Left lung (tissue), 10 donors: Measurements from ENCODE around the gene WTIP. TPM values are rescaled to one million over a fixed set of nuclear protein-coding genes. Genes with fewer than 3 reads are reported as not detected.
"Not testable (repeated sequence)": the region's sequence is repeated elsewhere in the genome, so short reads cannot be mapped to it uniquely, and the experiment has no call there.

Experiments
- ATAC-seq: fragments of 200-7000 bp; cut with Tn5 transposase; one replicate; pipeline ENCODE4 v1.9.1; 2020; ENCODE audit warnings: moderate library complexity
- DNase-seq, 4 donors: peaks; one replicate each; pipeline ENCODE4 v3.0.0-alpha.2; 2013 to 2020
- H3K27ac ChIP-seq, 2 donors: fragments of 200-600 bp; sonication (generic) in 1 of 2; one replicate each; pipeline versions ENCODE4 v1.5.0 to v1.8.0; 2020 to 2021
- H3K27me3 ChIP-seq, 2 donors: fragments of 200-600 bp; sonication (generic) in 1 of 2; one replicate each; pipeline versions ENCODE4 v1.5.0 to v1.8.0; 2020 to 2021
- H3K36me3 ChIP-seq, 2 donors: fragments of 200-600 bp; sonication (generic) in 1 of 2; one replicate each; pipeline versions ENCODE4 v1.5.0 to v1.8.0; 2020 to 2021
- H3K4me1 ChIP-seq, 2 donors: fragments of 200-600 bp; one replicate each; pipeline ENCODE4 v1.8.0; 2021
- H3K4me3 ChIP-seq, 2 donors: fragments of 200-600 bp; sonication (generic) in 1 of 2; one replicate each; pipeline versions ENCODE4 v1.5.0 to v1.8.0; 2020 to 2021; ENCODE audit warnings: mild to moderate bottlenecking in 1 of 2
- H3K9me3 ChIP-seq, 2 donors: fragments of 200-600 bp; sonication (generic) in 1 of 2; one replicate each; pipeline versions ENCODE4 v1.5.0 to v1.8.0; 2020 to 2021
- CTCF ChIP-seq, 2 donors: fragments of 200-600 bp; sonication (generic) in 1 of 2; IDR thresholded peaks; one replicate each; pipeline versions ENCODE4 v1.5.0 to v1.8.0; 2021; ENCODE audit warnings: antibody characterized with exemption in 2 of 2
- intact Hi-C, 2 donors: fragments of 100-400 bp; cut with DNase I; formaldehyde crosslinking; loops; one replicate each; pipeline versions ENCODE4 v1.11.2 to v1.14.2; 2022
- polyA plus RNA-seq, 6 donors: library from polyadenylated mRNA; unstranded; fragments of 120-200 nt; gene quantifications; one replicate each; pipeline ENCODE4 v1.2.1, GENCODE V29; 2013; ENCODE audit not compliant: insufficient read length in 6 of 6
- total RNA-seq, 2 donors: library from RNA; stranded (reverse); fragmentation: NEBNext Ultra II Directional; extraction: Animal tissue kit (Norgen Biotek cat#: 25700); gene quantifications; one replicate each; pipeline ENCODE4 v1.2.1, GENCODE V29; 2021
- donor health status: DM: no; HTN: yes; CAD: no.
- donor health status: DM: no; HTN: no; CAD: no.

Gene WTIP
- total and polyA plus RNA-seq, 8 donors: 19.1 to 39.3 (median 26.1) TPM

- Histone ChIP-seq H3K27ac (peak overlapping the region; percentile 53 to 57), H3K27me3 (peaks cover 0 to 4% of the 10 kb centered on the region in 2 donors), H3K4me1 (peaks cover 0 to 22% of the 10 kb centered on the region in 2 donors), H3K9me3 (no peaks in the 10 kb centered on the region), H3K36me3 (peaks cover 0 to 43% of the 10 kb centered on the region in 2 donors), H3K4me3 (no peak overlapping the region)
- no peak for DNase-seq
- ATAC-seq: no peak
- no peak for TF ChIP-seq CTCF (IDR thresholded peaks at IDR 0.05)
- intact Hi-C loops: no loop called here
Measured at GRCh38 chr19:34474233-34474989, 7.1 kb upstream of the WTIP start.

DNA sequence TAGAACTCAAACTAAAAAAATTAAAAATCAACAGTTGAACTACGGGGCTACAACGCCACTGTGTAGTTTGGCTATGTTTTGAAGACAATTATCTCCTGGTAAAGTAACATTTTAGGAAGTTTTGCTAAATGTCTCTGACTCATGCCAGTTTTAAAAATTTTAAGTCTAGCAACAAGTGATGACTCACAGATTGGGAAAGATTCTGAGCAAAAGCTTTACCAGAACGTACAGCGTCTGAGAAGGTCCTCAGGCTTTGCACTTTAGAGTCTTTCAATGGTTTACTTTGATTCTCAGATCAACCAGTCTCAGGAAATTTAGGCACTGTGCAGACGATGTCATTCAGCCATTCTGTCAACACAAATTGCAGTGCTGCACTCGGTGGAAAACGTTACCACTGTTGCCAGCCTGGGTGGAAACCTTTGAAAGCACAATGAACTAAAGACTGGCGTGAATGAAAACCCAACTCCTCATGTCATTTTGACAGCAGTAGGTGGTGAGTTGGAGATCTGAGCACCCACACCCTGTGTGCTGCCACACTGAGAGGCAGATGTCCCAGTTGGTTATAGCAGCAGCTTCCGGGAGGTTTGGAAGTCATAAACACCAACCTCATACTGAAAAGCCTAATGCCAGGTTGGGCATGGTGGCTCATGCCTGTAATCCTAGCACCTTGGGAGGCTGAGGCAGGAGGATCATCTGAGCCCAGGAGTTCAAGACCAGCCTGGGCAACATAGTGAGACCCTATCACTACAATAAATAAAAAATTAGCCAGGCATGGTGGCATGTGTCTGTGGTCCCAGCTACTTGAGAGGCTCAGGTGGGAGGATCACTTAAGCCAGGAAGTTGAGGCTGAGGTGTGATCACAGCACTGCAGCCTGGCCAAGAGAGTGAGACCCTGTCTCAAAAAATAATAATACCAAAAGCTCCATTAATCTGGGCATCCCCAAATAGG lies 6.3 kb upstream of the WTIP start:
- intact Hi-C loops: no loop called here
- H3K9me3 ChIP-seq: no peaks in the 10 kb centered on the region
- H3K27me3 ChIP-seq: peaks cover 0 to 13% of the 10 kb centered on the region in 2 donors
- peak overlapping the region; percentile 53 to 57 for H3K27ac ChIP-seq
- H3K36me3 ChIP-seq: peaks cover 0 to 35% of the 10 kb centered on the region in 2 donors
- no peak for DNase-seq
- no peak for TF ChIP-seq CTCF (IDR thresholded peaks at IDR 0.05)
- peak; percentile 71 for ATAC-seq
- H3K4me3 ChIP-seq: no peak overlapping the region
- peaks cover 0 to 22% of the 10 kb centered on the region in 2 donors for H3K4me1 ChIP-seq

- Histone ChIP-seq H3K4me1 (peaks cover 0 to 25% of the 10 kb centered on the region in 2 donors), H3K4me3 (no peak overlapping the region), H3K36me3 (peaks cover 0 to 27% of the 10 kb centered on the region in 2 donors), H3K9me3 (no peaks in the 10 kb centered on the region), H3K27me3 (peaks cover 1 to 21% of the 10 kb centered on the region in 2 donors), H3K27ac (no peak overlapping the region)
- intact Hi-C loops: no loop called here
- ATAC-seq: no peak
- TF ChIP-seq CTCF (IDR thresholded peaks at IDR 0.05): no peak
- DNase-seq: no peak
Measured at GRCh38 chr19:34475975-34476594, 5.5 kb upstream of the WTIP start.

DNA sequence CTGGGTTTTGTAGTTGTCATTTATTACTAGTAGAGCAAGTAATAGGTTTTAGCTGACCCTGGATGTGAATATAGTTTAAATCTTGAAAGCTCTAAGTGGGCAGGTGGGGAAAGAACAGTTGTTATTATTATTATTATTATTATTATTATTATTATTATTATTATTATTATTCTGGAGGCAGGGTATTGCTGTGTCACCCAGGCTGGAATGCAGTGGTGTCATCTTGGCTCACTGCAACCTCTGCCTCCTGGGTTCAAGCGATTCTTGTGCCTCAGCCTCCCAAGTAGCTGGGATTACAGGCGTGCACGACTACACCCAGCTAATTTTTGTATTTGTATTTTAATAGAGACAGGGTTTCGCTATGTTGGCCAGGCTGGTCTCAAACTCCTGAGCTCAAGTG lies 3.1 kb upstream of the WTIP start:
- ATAC-seq, intact Hi-C loops, DNase-seq, H3K9me3 ChIP-seq, H3K27ac ChIP-seq, H3K36me3 ChIP-seq, H3K4me3 ChIP-seq: not testable (repeated sequence)
- peaks cover 0 to 38% of the 10 kb centered on the region in 2 donors for H3K4me1 ChIP-seq
- peaks cover 2 to 41% of the 10 kb centered on the region in 2 donors for H3K27me3 ChIP-seq

GRCh38 chr19:34479396-34479795 lies 2.2 kb upstream of the WTIP start:
- ATAC-seq (no peak), DNase-seq (no peak)
- TF ChIP-seq CTCF (IDR thresholded peaks at IDR 0.05): no peak
- no peak overlapping the region for H3K4me3 ChIP-seq
- H3K4me1 ChIP-seq: peaks cover 0 to 38% of the 10 kb centered on the region in 2 donors
- no peaks in the 10 kb centered on the region for H3K36me3 ChIP-seq
- no peak overlapping the region for H3K27ac ChIP-seq
- H3K27me3 ChIP-seq: peaks cover 2 to 50% of the 10 kb centered on the region in 2 donors
- intact Hi-C loops: no loop called here
- no peaks in the 10 kb centered on the region for H3K9me3 ChIP-seq
